Measurements from ENCODE around the gene APOOL. TPM values are rescaled to one million over a fixed set of nuclear protein-coding genes. Genes with fewer than 3 reads are reported as not detected.

APOOL gene
- total and polyA plus RNA-seq, 2 of the 13 experiments (the other 11 are each of a cell fraction or from before 2014, with no cell fraction given): 7.3 to 13.9 TPM

DNA sequence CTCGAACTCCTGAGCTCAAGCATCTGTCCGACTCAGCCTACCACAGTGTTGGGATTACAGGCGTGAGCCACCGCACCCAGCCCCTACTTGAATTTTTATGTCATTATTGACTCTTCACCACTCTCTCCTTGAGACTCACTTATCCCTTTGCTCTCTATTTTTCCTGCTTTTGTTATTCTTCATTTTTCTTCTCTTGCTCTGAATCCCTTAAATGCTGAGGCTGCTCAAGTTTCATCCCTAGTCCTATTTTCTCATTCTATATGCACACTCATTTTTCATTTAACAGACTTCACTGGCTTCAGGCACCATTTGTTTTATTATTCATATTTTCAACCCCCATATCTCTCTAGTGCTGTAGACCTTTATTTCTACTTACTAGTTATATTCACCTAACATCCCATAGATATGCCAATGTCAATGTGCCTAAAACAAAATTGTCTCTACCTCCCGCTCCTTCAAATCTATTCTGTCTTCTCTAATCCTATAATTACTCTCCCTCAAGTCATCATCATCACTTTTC is 85.7 kb downstream of the APOOL start:
- DNase-seq (ENCODE audit: low spot score): no peak
- no peaks in the 10 kb centered on the region for H3K4me1 ChIP-seq (ENCODE audit: insufficient read depth, low read length)
- FAIRE-seq: no peak
- no peak overlapping the region for H3K9ac ChIP-seq (ENCODE audit: insufficient read depth, low read depth, low read length)
- ATAC-seq: no peak
- H3K9me3 ChIP-seq (ENCODE audit: low read length): no peaks in the 10 kb centered on the region
- intact Hi-C loops (cut with micrococcal nuclease; ENCODE audit: unreplicated experiment) (no loop called here), in situ Hi-C loops (cut with HindIII; ENCODE audit: extremely low pct_ligation_motif_present, low pct_unique_long_range_greater_than_20kb) (no loop called here)
- no peak overlapping the region for H3K4me3 ChIP-seq (replicated peaks in 1 of 3; ENCODE audit: insufficient read depth in 1 of 3, low read depth in 2 of 3, low read length in 3 of 3)
- WGBS (ENCODE audit: low lambda C conversion rate): 97% methylated on average over 4 of the region's 5 CpGs
- CTCF ChIA-PET (ENCODE audit: low intra/inter-chr PET ratio, low total read pairs): no interaction called here
- no peaks in the 10 kb centered on the region for H4K20me1 ChIP-seq (ENCODE audit: insufficient read depth, low read length)
- no peaks in the 10 kb centered on the region for H3K79me2 ChIP-seq (ENCODE audit: insufficient read depth, low read length)
- no peaks in the 10 kb centered on the region for H3K27me3 ChIP-seq (ENCODE audit: control insufficient read depth in 1 of 2, insufficient read depth in 2 of 2, low read length in 2 of 2)
- H2AFZ ChIP-seq (ENCODE audit: low read length): no peak overlapping the region
- no peak overlapping the region for H3K4me2 ChIP-seq (ENCODE audit: low read depth, low read length)
- no peak overlapping the region for H3K27ac ChIP-seq (ENCODE audit: extremely low read length, insufficient read depth, low read length)
- POLR2A ChIA-PET: no interaction called here
- H3K36me3 ChIP-seq (replicated peaks in 1 of 2; ENCODE audit: control insufficient read depth in 1 of 2, insufficient read depth in 2 of 2, low read length in 2 of 2): no peaks in the 10 kb centered on the region; a peak in 1 of 5 replicates
- no TSS peak for BruUV-seq (replicated peaks)
- no peak for TF ChIP-seq FOXK2 (IDR thresholded peaks at IDR 0.05)
- TF ChIP-seq IRF9 (CRISPR knock-in tag; IDR thresholded peaks at IDR 0.05; ENCODE audit: borderline replicate concordance): no peak
- no peak for TF ChIP-seq ZMYM4 (CRISPR knock-in tag; IDR thresholded peaks at IDR 0.05)
- no peak for TF ChIP-seq MXD1 (CRISPR knock-in tag; IDR thresholded peaks at IDR 0.05)
- TF ChIP-seq ZFX (CRISPR knock-in tag; IDR thresholded peaks at IDR 0.05; ENCODE audit: low read depth): no peak
- TF ChIP-seq, protein P1, sequence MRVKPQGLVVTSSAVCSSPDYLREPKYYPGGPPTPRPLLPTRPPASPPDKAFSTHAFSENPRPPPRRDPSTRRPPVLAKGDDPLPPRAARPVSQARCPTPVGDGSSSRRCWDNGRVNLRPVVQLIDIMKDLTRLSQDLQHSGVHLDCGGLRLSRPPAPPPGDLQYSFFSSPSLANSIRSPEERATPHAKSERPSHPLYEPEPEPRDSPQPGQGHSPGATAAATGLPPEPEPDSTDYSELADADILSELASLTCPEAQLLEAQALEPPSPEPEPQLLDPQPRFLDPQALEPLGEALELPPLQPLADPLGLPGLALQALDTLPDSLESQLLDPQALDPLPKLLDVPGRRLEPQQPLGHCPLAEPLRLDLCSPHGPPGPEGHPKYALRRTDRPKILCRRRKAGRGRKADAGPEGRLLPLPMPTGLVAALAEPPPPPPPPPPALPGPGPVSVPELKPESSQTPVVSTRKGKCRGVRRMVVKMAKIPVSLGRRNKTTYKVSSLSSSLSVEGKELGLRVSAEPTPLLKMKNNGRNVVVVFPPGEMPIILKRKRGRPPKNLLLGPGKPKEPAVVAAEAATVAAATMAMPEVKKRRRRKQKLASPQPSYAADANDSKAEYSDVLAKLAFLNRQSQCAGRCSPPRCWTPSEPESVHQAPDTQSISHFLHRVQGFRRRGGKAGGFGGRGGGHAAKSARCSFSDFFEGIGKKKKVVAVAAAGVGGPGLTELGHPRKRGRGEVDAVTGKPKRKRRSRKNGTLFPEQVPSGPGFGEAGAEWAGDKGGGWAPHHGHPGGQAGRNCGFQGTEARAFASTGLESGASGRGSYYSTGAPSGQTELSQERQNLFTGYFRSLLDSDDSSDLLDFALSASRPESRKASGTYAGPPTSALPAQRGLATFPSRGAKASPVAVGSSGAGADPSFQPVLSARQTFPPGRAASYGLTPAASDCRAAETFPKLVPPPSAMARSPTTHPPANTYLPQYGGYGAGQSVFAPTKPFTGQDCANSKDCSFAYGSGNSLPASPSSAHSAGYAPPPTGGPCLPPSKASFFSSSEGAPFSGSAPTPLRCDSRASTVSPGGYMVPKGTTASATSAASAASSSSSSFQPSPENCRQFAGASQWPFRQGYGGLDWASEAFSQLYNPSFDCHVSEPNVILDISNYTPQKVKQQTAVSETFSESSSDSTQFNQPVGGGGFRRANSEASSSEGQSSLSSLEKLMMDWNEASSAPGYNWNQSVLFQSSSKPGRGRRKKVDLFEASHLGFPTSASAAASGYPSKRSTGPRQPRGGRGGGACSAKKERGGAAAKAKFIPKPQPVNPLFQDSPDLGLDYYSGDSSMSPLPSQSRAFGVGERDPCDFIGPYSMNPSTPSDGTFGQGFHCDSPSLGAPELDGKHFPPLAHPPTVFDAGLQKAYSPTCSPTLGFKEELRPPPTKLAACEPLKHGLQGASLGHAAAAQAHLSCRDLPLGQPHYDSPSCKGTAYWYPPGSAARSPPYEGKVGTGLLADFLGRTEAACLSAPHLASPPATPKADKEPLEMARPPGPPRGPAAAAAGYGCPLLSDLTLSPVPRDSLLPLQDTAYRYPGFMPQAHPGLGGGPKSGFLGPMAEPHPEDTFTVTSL (CRISPR knock-in tag; IDR thresholded peaks at IDR 0.05; ENCODE audit: borderline replicate concordance): no peak
- TF ChIP-seq, protein P2, sequence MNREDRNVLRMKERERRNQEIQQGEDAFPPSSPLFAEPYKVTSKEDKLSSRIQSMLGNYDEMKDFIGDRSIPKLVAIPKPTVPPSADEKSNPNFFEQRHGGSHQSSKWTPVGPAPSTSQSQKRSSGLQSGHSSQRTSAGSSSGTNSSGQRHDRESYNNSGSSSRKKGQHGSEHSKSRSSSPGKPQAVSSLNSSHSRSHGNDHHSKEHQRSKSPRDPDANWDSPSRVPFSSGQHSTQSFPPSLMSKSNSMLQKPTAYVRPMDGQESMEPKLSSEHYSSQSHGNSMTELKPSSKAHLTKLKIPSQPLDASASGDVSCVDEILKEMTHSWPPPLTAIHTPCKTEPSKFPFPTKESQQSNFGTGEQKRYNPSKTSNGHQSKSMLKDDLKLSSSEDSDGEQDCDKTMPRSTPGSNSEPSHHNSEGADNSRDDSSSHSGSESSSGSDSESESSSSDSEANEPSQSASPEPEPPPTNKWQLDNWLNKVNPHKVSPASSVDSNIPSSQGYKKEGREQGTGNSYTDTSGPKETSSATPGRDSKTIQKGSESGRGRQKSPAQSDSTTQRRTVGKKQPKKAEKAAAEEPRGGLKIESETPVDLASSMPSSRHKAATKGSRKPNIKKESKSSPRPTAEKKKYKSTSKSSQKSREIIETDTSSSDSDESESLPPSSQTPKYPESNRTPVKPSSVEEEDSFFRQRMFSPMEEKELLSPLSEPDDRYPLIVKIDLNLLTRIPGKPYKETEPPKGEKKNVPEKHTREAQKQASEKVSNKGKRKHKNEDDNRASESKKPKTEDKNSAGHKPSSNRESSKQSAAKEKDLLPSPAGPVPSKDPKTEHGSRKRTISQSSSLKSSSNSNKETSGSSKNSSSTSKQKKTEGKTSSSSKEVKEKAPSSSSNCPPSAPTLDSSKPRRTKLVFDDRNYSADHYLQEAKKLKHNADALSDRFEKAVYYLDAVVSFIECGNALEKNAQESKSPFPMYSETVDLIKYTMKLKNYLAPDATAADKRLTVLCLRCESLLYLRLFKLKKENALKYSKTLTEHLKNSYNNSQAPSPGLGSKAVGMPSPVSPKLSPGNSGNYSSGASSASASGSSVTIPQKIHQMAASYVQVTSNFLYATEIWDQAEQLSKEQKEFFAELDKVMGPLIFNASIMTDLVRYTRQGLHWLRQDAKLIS (CRISPR knock-in tag; IDR thresholded peaks at IDR 0.05): no peak
- TF ChIP-seq THAP7 (CRISPR knock-in tag; IDR thresholded peaks at IDR 0.05): no peak
- TF ChIP-seq HNRNPH1 (optimal IDR thresholded peaks at IDR 0.05; ENCODE audit: low read depth, low read length): no peak
- no peak for TF ChIP-seq FOXA1 (IDR thresholded peaks at IDR 0.05)
- TF ChIP-seq FOXA1 (CRISPR knock-in tag; IDR thresholded peaks at IDR 0.05): no peak

Data from HepG2 (cell line).